HG03575 (cell line): ENCODE data around the gene GREB1.

Experiments used
- ATAC-seq: cut with Tn5 transposase; IDR thresholded peaks from one replicate; pipeline ENCODE4 v1.9.1; 2021; ENCODE audit not compliant: unreplicated experiment, insufficient number of reproducible peaks, low FRiP score; ENCODE audit errors: extremely low read depth

The GREB1 gene

GRCh38 chr2:11665510-11666362 is 131.9 kb downstream of the GREB1 start:
- ATAC-seq: no peak

GRCh38 chr2:11667194-11667593 is 133.3 kb downstream of the GREB1 start:
- no peak for ATAC-seq

GRCh38 chr2:11667866-11668637 is 134.2 kb downstream of the GREB1 start:
- no peak for ATAC-seq

GRCh38 chr2:11669454-11670291 is 135.8 kb downstream of the GREB1 start, which contains the start of gene NTSR2:
Gene NTSR2 (minus strand): TSS chr2:11670195. CDS start chr2:11670129, 66 bp downstream.
- ATAC-seq: no peak

- ATAC-seq: no peak
Observed at GRCh38 chr2:11672407-11672806, 138.6 kb downstream of the GREB1 start.

DNA sequence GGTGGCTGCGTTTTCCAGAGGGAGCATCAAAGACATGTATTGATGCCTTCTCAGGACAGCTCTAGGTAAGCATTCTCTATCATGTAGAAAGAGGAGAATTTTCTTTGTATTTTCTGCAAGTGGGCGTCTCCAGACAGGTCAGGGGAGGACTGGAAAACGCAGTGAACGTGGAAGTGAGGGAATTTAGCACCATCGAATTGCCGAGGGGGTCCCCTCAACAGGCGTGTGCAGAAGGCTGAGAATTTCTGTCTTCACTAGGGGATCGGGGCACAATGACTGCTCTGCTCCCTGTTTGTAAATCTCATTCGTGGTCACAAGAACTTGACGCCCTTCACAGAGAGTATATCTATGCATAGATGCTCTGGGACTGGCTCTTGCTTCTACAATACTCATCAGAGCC is 141.1 kb downstream of the GREB1 start:
- no peak for ATAC-seq

DNA sequence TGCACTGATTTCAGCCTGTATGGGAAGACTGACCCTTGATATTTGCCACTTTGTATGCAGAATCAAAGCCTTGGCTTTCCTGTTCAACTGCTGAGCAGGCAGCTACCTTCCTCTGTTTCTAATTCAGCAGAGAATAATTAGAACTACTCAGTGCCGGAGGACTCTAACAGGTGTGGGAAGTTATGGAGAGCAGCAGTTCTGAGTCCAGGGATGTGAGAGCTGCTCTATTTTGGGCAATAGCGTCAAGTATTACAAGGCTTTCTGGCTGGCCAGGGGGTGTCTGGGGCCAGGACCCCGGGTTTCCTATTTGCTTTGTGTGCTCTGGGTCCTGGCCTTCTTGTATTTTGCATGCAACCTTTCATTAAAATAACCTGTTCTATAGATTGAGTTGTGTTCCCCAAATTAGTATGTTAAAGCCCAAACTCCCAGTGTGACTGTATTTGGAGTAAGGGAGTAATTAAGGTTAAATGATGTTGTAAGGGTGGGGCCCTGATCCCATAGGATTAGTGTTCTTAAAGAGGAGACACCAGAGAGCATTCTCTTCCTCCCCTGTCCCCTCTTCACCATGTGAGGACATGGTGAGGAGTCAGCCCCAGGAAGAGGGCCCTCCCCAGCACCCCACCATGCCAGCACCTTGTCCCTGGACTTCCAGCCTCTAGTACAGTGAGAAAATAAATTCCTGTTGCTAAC is 141.7 kb downstream of the GREB1 start:
- no peak for ATAC-seq

DNA sequence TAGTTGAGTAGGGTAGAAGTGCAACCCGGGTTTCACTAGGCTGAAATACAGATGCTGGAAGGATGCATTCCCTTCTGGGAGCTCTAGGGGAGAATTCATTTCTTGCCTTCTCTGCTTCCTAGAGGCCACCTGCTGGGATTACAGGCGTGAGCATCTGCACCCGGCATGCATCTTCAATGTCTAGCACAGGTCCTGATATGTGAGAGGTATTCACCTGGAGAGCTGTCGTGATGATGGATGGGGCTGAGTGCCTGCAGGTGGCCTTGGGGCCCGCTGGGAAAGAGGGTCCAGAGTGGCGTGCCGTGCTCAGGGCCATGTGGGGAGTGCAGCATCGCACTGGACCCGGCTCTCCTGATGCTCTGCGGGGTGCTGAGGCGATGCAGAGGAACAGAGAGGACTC is 142.8 kb downstream of the GREB1 start:
- ATAC-seq: no peak

- ATAC-seq: no peak
Observed at GRCh38 chr2:11677136-11678055, 143.6 kb downstream of the GREB1 start.

DNA sequence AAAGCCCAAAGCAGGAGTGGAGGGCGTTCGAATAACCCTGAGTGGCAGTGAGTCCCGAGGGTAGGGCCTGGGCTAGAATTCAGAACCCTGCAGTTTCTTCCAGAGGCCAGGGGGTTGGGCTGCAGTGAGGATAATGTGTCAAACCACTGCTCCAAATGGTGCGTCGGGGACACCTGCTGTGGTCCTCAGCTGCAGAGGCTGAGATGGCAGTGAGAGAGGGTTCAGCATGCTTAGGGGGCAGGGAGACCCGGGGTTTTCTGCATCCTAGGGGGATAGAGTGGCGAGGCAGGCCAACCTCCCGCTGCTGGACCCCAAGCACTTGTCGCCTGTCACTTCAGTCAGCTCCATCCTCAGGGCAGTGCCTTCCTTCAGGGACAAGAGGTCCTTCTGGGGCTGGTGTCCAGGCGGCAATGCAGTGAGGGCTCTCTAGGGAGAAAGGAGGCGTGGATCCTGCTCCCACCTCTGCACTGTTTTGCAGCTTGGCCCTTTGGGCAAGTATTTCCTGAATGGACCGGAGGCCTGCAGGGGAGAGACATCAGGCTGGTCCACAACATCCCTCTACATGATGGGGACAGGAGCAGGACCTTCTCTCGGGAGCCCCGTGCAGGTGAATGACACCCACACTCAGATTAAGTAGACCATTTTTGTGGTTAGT is 144.6 kb downstream of the GREB1 start:
- ATAC-seq: no peak

- no peak for ATAC-seq
Observed at GRCh38 chr2:11679016-11679415, 145.2 kb downstream of the GREB1 start.

DNA sequence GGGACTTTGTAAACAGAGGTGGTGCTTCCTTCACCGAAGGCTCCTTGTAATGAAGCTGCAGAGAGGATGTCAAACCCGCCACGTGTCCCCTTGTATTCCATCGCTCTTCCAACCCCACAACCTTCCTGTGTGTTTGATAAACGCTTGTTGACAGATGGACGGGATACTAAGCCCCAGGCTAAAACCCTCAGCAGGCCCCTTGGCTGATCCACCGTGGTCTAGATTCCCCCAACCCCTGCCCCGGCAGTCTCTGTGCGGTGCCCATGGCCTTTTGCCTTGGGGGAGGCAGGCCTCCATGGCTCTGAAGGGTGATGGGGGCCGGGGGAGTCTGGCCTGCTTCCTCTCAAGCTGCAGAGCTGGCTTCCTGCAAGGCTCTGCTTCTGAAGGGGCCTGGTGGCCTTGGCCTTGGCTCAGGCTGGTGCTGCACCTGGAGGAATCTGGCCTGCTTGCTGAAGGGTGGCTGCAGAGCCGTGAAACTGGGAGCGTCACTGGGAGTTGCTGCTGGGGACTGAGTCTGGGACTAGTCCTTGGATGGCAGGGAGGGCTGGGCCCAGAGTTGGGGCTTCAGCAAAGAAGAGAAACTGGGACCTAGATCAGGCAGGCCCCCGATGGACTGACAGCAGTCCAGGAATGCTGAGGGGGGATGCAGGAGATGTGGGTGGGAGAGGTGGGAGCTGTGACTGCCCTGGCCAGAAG is 145.8 kb downstream of the GREB1 start:
- no peak for ATAC-seq

- no peak for ATAC-seq
Observed at GRCh38 chr2:11680182-11680900, 146.5 kb downstream of the GREB1 start.

GRCh38 chr2:11680901-11681721 is 147.3 kb downstream of the GREB1 start:
- ATAC-seq: no peak
